OCI-LY1 (cell line): ENCODE data around the gene OSBPL2.

Experiments
- H2AFZ ChIP-seq: fragments of 200-600 bp; sonication (generic), shearing (Covaris generic); 2 replicates; pipeline ENCODE4 v1.6.0; 2014; ENCODE audit warnings: antibody characterized with exemption, mild to moderate bottlenecking, low read length
- H3F3A ChIP-seq: fragments of 200-600 bp; sonication (generic), shearing (Covaris generic); 2 replicates; pipeline ENCODE4 v1.6.0; 2014; ENCODE audit warnings: mild to moderate bottlenecking, antibody characterized with exemption, low read length, moderate library complexity; ENCODE audit not compliant: insufficient read depth
- H3K27ac ChIP-seq: fragments of 200-600 bp; sonication (generic); 2 replicates; pipeline ENCODE4 v1.5.1; 2014; ENCODE audit warnings: low read length, mixed run types, mild to moderate bottlenecking, low read depth; ENCODE audit not compliant: poor library complexity, severe bottlenecking
- H3K27me3 ChIP-seq: fragments of 200-600 bp; sonication (generic); 2 replicates; pipeline ENCODE4 v1.6.0; 2014; ENCODE audit warnings: antibody characterized with exemption, mild to moderate bottlenecking, low read length, moderate library complexity; ENCODE audit not compliant: insufficient read depth
- H3K36me3 ChIP-seq: fragments of 200-600 bp; sonication (generic); 2 replicates; pipeline ENCODE4 v1.6.1; 2014; ENCODE audit warnings: mild to moderate bottlenecking, antibody characterized with exemption, low read length, moderate library complexity, mixed read lengths; ENCODE audit not compliant: insufficient read depth
- H3K4me1 ChIP-seq: fragments of 200-600 bp; sonication (generic); 2 replicates; pipeline ENCODE4 v1.5.1; 2014; ENCODE audit warnings: mild to moderate bottlenecking, low read length, moderate library complexity; ENCODE audit not compliant: insufficient read depth, severe bottlenecking
- H3K4me2 ChIP-seq: fragments of 200-600 bp; sonication (generic), shearing (Covaris generic); 2 replicates; pipeline ENCODE4 v1.6.1; 2014; ENCODE audit warnings: low read length
- H3K4me3 ChIP-seq: fragments of 200-600 bp; sonication (generic); 2 replicates; pipeline ENCODE4 v1.5.1; 2014; ENCODE audit warnings: low read length, low read depth, mild to moderate bottlenecking, mixed read lengths; ENCODE audit not compliant: poor library complexity, severe bottlenecking
- H3K79me2 ChIP-seq: fragments of 200-600 bp; shearing (Covaris generic); 2 replicates; pipeline ENCODE4 v1.6.1; 2016; ENCODE audit warnings: mixed run types, low read length, mixed read lengths; ENCODE audit not compliant: insufficient read depth
- H3K9ac ChIP-seq: fragments of 200-600 bp; sonication (generic), shearing (Covaris generic); 2 replicates; pipeline ENCODE4 v1.6.1; 2014; ENCODE audit warnings: mild to moderate bottlenecking, low read length, mixed read lengths
- H3K9me2 ChIP-seq: fragments of 200-600 bp; sonication (generic), shearing (Covaris generic); 2 replicates; pipeline ENCODE4 v1.6.1; 2014; ENCODE audit warnings: low read depth, mild to moderate bottlenecking, low read length, mixed read lengths
- H3K9me3 ChIP-seq: fragments of 200-600 bp; shearing (Covaris generic); 2 replicates; pipeline ENCODE4 v1.6.1; 2014; ENCODE audit warnings: low read length, mixed read lengths
- H4K20me1 ChIP-seq: fragments of 200-600 bp; sonication (generic), shearing (Covaris generic); 2 replicates; pipeline ENCODE4 v1.6.0; 2016; ENCODE audit warnings: mild to moderate bottlenecking, low read length; ENCODE audit not compliant: insufficient read depth
- EZH2 ChIP-seq: fragments of 200-600 bp; sonication (generic), shearing (Covaris generic); IDR thresholded peaks from 2 replicates; pipeline ENCODE4 v1.8.0; 2017; ENCODE audit warnings: borderline replicate concordance, mixed run types, mild to moderate bottlenecking, antibody characterized with exemption, low read length, moderate library complexity, mixed read lengths
- TF ChIP-seq, protein P1 (sequence below): fragments of 200-600 bp; sonication (generic), shearing (Covaris generic); IDR thresholded peaks from 2 replicates; pipeline ENCODE4 v1.5.1; 2017; ENCODE audit warnings: mild to moderate bottlenecking, antibody characterized with exemption, low read length, moderate library complexity, mixed read lengths

Gene OSBPL2

DNA sequence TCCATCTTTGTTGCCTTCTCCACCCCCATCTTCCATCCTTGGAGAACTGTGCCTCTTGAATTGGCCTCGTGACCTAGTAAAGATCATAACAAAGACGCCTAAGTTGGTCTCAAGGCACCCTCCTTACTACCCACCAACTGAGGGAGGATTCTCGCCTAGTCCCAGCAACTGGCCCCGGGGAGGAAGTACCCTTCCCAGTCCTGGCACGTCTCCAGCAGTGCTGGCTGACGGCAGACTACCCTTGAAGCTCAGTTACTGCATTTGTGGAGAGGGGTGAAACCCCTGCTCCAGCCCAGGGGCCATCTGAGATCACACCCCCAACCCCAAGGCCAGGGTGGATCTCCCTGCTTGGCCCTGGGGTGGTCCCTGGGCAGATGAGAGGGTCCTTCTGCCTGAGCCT lies 2.1 kb upstream of the OSBPL2 start:
- no peak overlapping the region for H3K4me2 ChIP-seq
- H3K79me2 ChIP-seq: no peaks in the 10 kb centered on the region
- no peak for TF ChIP-seq EZH2
- TF ChIP-seq, protein P1, sequence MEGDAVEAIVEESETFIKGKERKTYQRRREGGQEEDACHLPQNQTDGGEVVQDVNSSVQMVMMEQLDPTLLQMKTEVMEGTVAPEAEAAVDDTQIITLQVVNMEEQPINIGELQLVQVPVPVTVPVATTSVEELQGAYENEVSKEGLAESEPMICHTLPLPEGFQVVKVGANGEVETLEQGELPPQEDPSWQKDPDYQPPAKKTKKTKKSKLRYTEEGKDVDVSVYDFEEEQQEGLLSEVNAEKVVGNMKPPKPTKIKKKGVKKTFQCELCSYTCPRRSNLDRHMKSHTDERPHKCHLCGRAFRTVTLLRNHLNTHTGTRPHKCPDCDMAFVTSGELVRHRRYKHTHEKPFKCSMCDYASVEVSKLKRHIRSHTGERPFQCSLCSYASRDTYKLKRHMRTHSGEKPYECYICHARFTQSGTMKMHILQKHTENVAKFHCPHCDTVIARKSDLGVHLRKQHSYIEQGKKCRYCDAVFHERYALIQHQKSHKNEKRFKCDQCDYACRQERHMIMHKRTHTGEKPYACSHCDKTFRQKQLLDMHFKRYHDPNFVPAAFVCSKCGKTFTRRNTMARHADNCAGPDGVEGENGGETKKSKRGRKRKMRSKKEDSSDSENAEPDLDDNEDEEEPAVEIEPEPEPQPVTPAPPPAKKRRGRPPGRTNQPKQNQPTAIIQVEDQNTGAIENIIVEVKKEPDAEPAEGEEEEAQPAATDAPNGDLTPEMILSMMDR: no peak
- H3K27me3 ChIP-seq: no peaks in the 10 kb centered on the region; the same call in 1 of the 2 replicates
- H3K4me3 ChIP-seq: no peak overlapping the region
- H3K4me1 ChIP-seq: peaks cover 20% of the 10 kb centered on the region
- H3K9ac ChIP-seq: no peak overlapping the region
- no peaks in the 10 kb centered on the region for H3K9me2 ChIP-seq
- H2AFZ ChIP-seq: no peak overlapping the region
- no peaks in the 10 kb centered on the region for H3F3A ChIP-seq
- no peaks in the 10 kb centered on the region for H3K36me3 ChIP-seq
- no peaks in the 10 kb centered on the region for H4K20me1 ChIP-seq
- H3K9me3 ChIP-seq: no peaks in the 10 kb centered on the region
- no peak overlapping the region for H3K27ac ChIP-seq

- Histone ChIP-seq H3K9me2 (no peaks in the 10 kb centered on the region), H2AFZ (no peak overlapping the region), H3K4me2 (no peak overlapping the region)
Measured at GRCh38 chr20:62236766-62237513, 1.4 kb upstream of the OSBPL2 start.

GRCh38 chr20:62237514-62237800 lies 864 bp upstream of the OSBPL2 start:
- Histone ChIP-seq H3K4me3 (peak overlapping the region; percentile 47), H4K20me1 (no peaks in the 10 kb centered on the region), H3K9me3 (no peaks in the 10 kb centered on the region), H3K27me3 (no peaks in the 10 kb centered on the region; the same call in 1 of the 2 replicates), H2AFZ (0 out of 2 replicates have a peak overlapping the region, but pooled peaks have one; percentile 44), H3K36me3 (peaks cover 10% of the 10 kb centered on the region; the same call in 1 of the 2 replicates), H3K27ac (no peak overlapping the region), H3K4me1 (peaks cover 20% of the 10 kb centered on the region), H3K4me2 (peak overlapping the region; percentile 62), H3K9ac (peak overlapping the region; percentile 33; the same call in 1 of the 2 replicates), H3K9me2 (no peaks in the 10 kb centered on the region), H3K79me2 (0 out of 2 replicates have a peak, but pooled peaks cover 3% of the 10 kb centered on the region), H3F3A (no peaks in the 10 kb centered on the region)
- TF ChIP-seq, protein P1: no peak
- no peak for TF ChIP-seq EZH2

More at GRCh38 chr20:62236766-62237513, 1.4 kb upstream of the OSBPL2 start:
- no peaks in the 10 kb centered on the region; the same call in 1 of the 2 replicates for H3K27me3 ChIP-seq
- no peaks in the 10 kb centered on the region for H3K9me3 ChIP-seq
- peaks cover 5% of the 10 kb centered on the region; the same call in 1 of the 2 replicates for H3K36me3 ChIP-seq
- no peaks in the 10 kb centered on the region for H4K20me1 ChIP-seq
- H3K27ac ChIP-seq: no peak overlapping the region
- H3K4me3 ChIP-seq: no peak overlapping the region
- no peaks in the 10 kb centered on the region for H3F3A ChIP-seq
- H3K4me1 ChIP-seq: peaks cover 20% of the 10 kb centered on the region
- TF ChIP-seq EZH2: no peak
- TF ChIP-seq, protein P1: no peak
- 0 out of 2 replicates have a peak, but pooled peaks cover 3% of the 10 kb centered on the region for H3K79me2 ChIP-seq
- H3K9ac ChIP-seq: no peak overlapping the region
